Heart right ventricle (tissue), 16 donors: ENCODE data around the gene NGLY1. TPM values are rescaled to one million over a fixed set of nuclear protein-coding genes. Genes with fewer than 3 reads are reported as not detected.

Source experiments
- ATAC-seq, 8 donors: fragments of 200-7000 bp; cut with Tn5 transposase; one replicate each; pipeline ENCODE4 v1.9.1; 2020; ENCODE audit warnings: mild to moderate bottlenecking in 8 of 8, moderate library complexity in 8 of 8, moderate number of reproducible peaks in 1 of 8
- DNase-seq, 2 donors: peaks; one replicate each; pipeline ENCODE4 v3.0.0-alpha.2; 2020
- H3K27ac ChIP-seq, 10 donors: fragments of 200-600 bp; sonication (generic) in 2 of 10; one replicate each; pipeline versions ENCODE4 v1.5.0 to v1.8.0; 2020 to 2022; ENCODE audit warnings: mild to moderate bottlenecking in 3 of 10
- H3K27me3 ChIP-seq, 7 donors: fragments of 200-600 bp; one replicate each; pipeline ENCODE4 v1.8.0; 2021 to 2022; ENCODE audit warnings: mild to moderate bottlenecking in 2 of 7
- H3K36me3 ChIP-seq, 9 donors: fragments of 200-600 bp; sonication (generic) in 1 of 9; one replicate each; pipeline versions ENCODE4 v1.5.0 to v1.8.0; 2020 to 2022; ENCODE audit warnings: mild to moderate bottlenecking in 2 of 9
- H3K4me1 ChIP-seq, 9 donors: fragments of 200-600 bp; sonication (generic) in 1 of 9; one replicate each; pipeline versions ENCODE4 v1.5.0 to v1.8.0; 2020 to 2022; ENCODE audit warnings: mild to moderate bottlenecking in 4 of 9
- H3K4me3 ChIP-seq, 10 donors: fragments of 200-600 bp; sonication (generic) in 2 of 10; one replicate each; pipeline versions ENCODE4 v1.5.0 to v1.8.0; 2020 to 2022; ENCODE audit warnings: mild to moderate bottlenecking in 7 of 10, moderate library complexity in 2 of 10
- H3K9me3 ChIP-seq, 11 donors: fragments of 200-600 bp in 10 of 11; sonication (generic) in 2 of 11; one replicate each; pipeline versions ENCODE4 v1.5.0 to v1.8.0; 2013 to 2022; ENCODE audit warnings: mild to moderate bottlenecking in 2 of 11, control low read depth in 1 of 11, moderate library complexity in 1 of 11
- CTCF ChIP-seq, 9 donors: fragments of 200-600 bp; sonication (generic) in 2 of 9; IDR thresholded peaks; one replicate each; pipeline versions ENCODE4 v1.5.0 to v1.8.0; 2021 to 2022; ENCODE audit warnings: antibody characterized with exemption in 9 of 9, mild to moderate bottlenecking in 5 of 9, moderate library complexity in 1 of 9
- WGBS, 2 donors: extraction: QIAGEN DNeasy Blood & Tissue Kit; methylation state at CpG; one replicate each; pipeline ENCODE4 v1.1.7; 2013; ENCODE audit warnings: inconsistent platforms in 1 of 2; 5-methylcytosine and 5-hydroxymethylcytosine counted together
- intact Hi-C, 10 donors: fragments of 100-400 bp; cut with DNase I; formaldehyde crosslinking; loops; one replicate each; pipeline versions ENCODE4 v1.11.1 to v1.14.2; 2022
- polyA plus RNA-seq, 2 donors: library from polyadenylated mRNA; stranded (reverse); fragments of 200-250 nt; gene quantifications; one replicate each; pipeline ENCODE4 v1.2.3, GENCODE V29; 2013
- total RNA-seq, 10 donors: library from RNA; stranded (reverse); fragmentation: NEBNext Ultra II Directional in 3 of 10; extraction: Animal tissue kit (Norgen Biotek cat#: 25700) in 3 of 10; gene quantifications; one replicate each; pipeline versions ENCODE4 v1.2.1 to v1.2.4, GENCODE V29; 2021 to 2023
- donor health status: Arrhythmogenic right ventricular cardiomyopathy.
- donor health status: ischemic (EF 13 %, LVEDD 7.1; RV severe dilation, severe dysfunction).
- donor health status: healthy with polysubstance abuse.
- donor health status: DM: no; HTN: yes; CAD: no.
- donor health status: DM: no; HTN: no; CAD: no.
- donor health status: ischemic (EF 25% LVEDD 6.9; RV normal size, moderate dysfunction).
- donor health status: ischemic (EF 25% LVEDD 5.7; RV mildly dilated, moderate dysfunction).
- donor health status: healthy.
- donor health status: DM: yes; HTN: yes; CAD: no.
- donor health status: Ischemic cardiomyopathy.
- donor health status: ischemic (EF 35%, LVEDD 5.7; RV mildly dilated, moderate dysfunction).
- donor health status: nonischemic (EF 11% LVEDD 7.7; RV severe dilation, severe dysfunction).
- donor health status: DM: yes; HTN: yes; CAD: no.
- donor health status: PGD.
- donor health status: ischemic (EF 29% LVEDD 5.4; RV normal size, mild dysfunction).
- donor health status: nonischemic (EF 23%, LVEDD 6.1; RV moderate dilation, normal function).

NGLY1 gene
- total and polyA plus RNA-seq, 12 donors = 23.4 to 40.3 (median 27.8) TPM

GRCh38 chr3:25693238-25693637 lies 90.0 kb downstream of the NGLY1 start:
- DNase-seq (no peak), ATAC-seq (no peak)
- no peak for TF ChIP-seq CTCF (IDR thresholded peaks at IDR 0.05)
- Histone ChIP-seq H3K4me3 (no peak overlapping the region), H3K9me3 (no peaks in the 10 kb centered on the region), H3K27me3 (no peaks in the 10 kb centered on the region), H3K36me3 (no peaks in the 10 kb centered on the region), H3K27ac (no peak overlapping the region), H3K4me1 (no peaks in the 10 kb centered on the region)
- intact Hi-C loops = no loop called here
- whole genome bisulfite sequencing, 2 donors = 64 to 89% methylated on average over 3 of the region's 3 CpGs

- 67 to 74% methylated on average over 1 of the region's 1 CpG for WGBS, 2 donors
- no peak for DNase-seq
- Histone ChIP-seq H3K27me3 (no peaks in the 10 kb centered on the region), H3K4me1 (no peaks in the 10 kb centered on the region), H3K4me3 (no peak overlapping the region), H3K36me3 (no peaks in the 10 kb centered on the region), H3K9me3 (no peaks in the 10 kb centered on the region), H3K27ac (no peak overlapping the region)
- intact Hi-C loops = no loop called here
- TF ChIP-seq CTCF (IDR thresholded peaks at IDR 0.05) = no peak
- no peak for ATAC-seq
These were observed 90.9 kb downstream of the NGLY1 start for GRCh38 chr3:25692341-25692740.

- DNase-seq (no peak), ATAC-seq (no peak)
- Histone ChIP-seq H3K4me3 (no peak overlapping the region), H3K27me3 (no peaks in the 10 kb centered on the region), H3K4me1 (no peaks in the 10 kb centered on the region), H3K36me3 (no peaks in the 10 kb centered on the region), H3K27ac (no peak overlapping the region), H3K9me3 (no peaks in the 10 kb centered on the region)
- 93 to 95% methylated on average over 2 of the region's 2 CpGs for WGBS, 2 donors
- intact Hi-C loops = no loop called here
- TF ChIP-seq CTCF (IDR thresholded peaks at IDR 0.05) = no peak
These were observed 92.3 kb downstream of the NGLY1 start for GRCh38 chr3:25690768-25691533.

GRCh38 chr3:25689226-25689625 lies 94.0 kb downstream of the NGLY1 start:
- Histone ChIP-seq H3K4me3 (no peak overlapping the region), H3K27me3 (no peaks in the 10 kb centered on the region), H3K9me3 (no peaks in the 10 kb centered on the region), H3K36me3 (no peaks in the 10 kb centered on the region), H3K4me1 (no peaks in the 10 kb centered on the region), H3K27ac (no peak overlapping the region)
- WGBS, 2 donors = 72 to 78% methylated on average over 3 of the region's 3 CpGs
- TF ChIP-seq CTCF (IDR thresholded peaks at IDR 0.05) = no peak
- intact Hi-C loops = no loop called here
- ATAC-seq (no peak), DNase-seq (no peak)
